A549 (cell line): ENCODE results near the gene TEX29.

Experiments
- CTCF ChIP-seq: fragments of >200 bp; sonication (Bioruptor Twin); formaldehyde crosslinking; IDR thresholded peaks from 3 replicates; pipeline ENCODE4 v1.5.1; 2016
- EP300 ChIP-seq, 2 experiments: fragments of >200 bp; sonication (Bioruptor Twin); formaldehyde crosslinking; IDR thresholded peaks; 2 replicates in 1 of 2; 3 replicates in 1 of 2; pipeline ENCODE4 v1.6.1; 2016 to 2017
- JUN ChIP-seq, 2 experiments: fragments of >200 bp; sonication (Bioruptor Twin); formaldehyde crosslinking; IDR thresholded peaks; 2 replicates in 1 of 2; 3 replicates in 1 of 2; pipeline ENCODE4 v1.6.1; 2016 to 2017
- MAX ChIP-seq: IDR thresholded peaks from 2 replicates; pipeline ENCODE4 v1.6.1; 2012
- PHF8 ChIP-seq: fragments of 200-600 bp; sonication (generic); IDR thresholded peaks from 2 replicates; pipeline ENCODE4 v1.6.1; 2016; ENCODE audit warnings: low read depth, mild to moderate bottlenecking, antibody characterized with exemption, moderate library complexity, borderline replicate concordance
- POLR2A ChIP-seq: IDR thresholded peaks from 2 replicates; pipeline ENCODE4 v1.6.1; 2012; ENCODE audit warnings: mild to moderate bottlenecking, low read length
- RAD21 ChIP-seq, 2 experiments: fragments of >200 bp in 1 of 2; sonication (Bioruptor Twin) in 1 of 2; formaldehyde crosslinking in 1 of 2; IDR thresholded peaks in 1 of 2; conservative IDR thresholded peaks in 1 of 2; 2 replicates in 1 of 2; 3 replicates in 1 of 2; pipeline ENCODE4 v1.6.1; 2012 to 2018; ENCODE audit warnings: inconsistent platforms in 1 of 2
- RARB ChIP-seq: fragments of 250-450 bp; sonication (Bioruptor Pico); IDR thresholded peaks from 2 replicates; pipeline ENCODE4 v1.8.0; 2021; ENCODE audit warnings: mild to moderate bottlenecking, moderate library complexity
- SREBF2 ChIP-seq: fragments of 450-650 bp; IDR thresholded peaks from 2 replicates; pipeline ENCODE4 v1.6.1; 2014; ENCODE audit warnings: mild to moderate bottlenecking, moderate library complexity

GRCh38 chr13:111275382-111275781, 45.1 kb upstream of the TEX29 start:
- TF ChIP-seq CTCF (no peak), JUN (IDR thresholded peaks at IDR 0.05) (no peak), RAD21 (conservative IDR thresholded peaks at IDR 0.05 in 1 of 2, IDR thresholded peaks at IDR 0.05 in 1 of 2) (no peak), POLR2A (no peak), RARB (CRISPR knock-in tag) (no peak), SREBF2 (no peak), EP300 (IDR thresholded peaks at IDR 0.05) (no peak), MAX (no peak), PHF8 (no peak)
